Erythroblast (primary cell): Measurements from ENCODE around the gene TSPAN9.

Experiments used
- DNase-seq, 2 experiments: peaks; one replicate each; lab custom pipeline; 2025; lab: John Stamatoyannopoulos, UW
- GATA1 ChIP-seq: IDR thresholded peaks from 2 replicates; pipeline ENCODE4 v1.6.1; 2011; ENCODE audit warnings: low read depth, mild to moderate bottlenecking, control low read depth, low read length, moderate library complexity
- POLR2A ChIP-seq: IDR thresholded peaks from 2 replicates; pipeline ENCODE4 v1.6.1; 2011; ENCODE audit warnings: mild to moderate bottlenecking, low read length

Gene TSPAN9

DNA sequence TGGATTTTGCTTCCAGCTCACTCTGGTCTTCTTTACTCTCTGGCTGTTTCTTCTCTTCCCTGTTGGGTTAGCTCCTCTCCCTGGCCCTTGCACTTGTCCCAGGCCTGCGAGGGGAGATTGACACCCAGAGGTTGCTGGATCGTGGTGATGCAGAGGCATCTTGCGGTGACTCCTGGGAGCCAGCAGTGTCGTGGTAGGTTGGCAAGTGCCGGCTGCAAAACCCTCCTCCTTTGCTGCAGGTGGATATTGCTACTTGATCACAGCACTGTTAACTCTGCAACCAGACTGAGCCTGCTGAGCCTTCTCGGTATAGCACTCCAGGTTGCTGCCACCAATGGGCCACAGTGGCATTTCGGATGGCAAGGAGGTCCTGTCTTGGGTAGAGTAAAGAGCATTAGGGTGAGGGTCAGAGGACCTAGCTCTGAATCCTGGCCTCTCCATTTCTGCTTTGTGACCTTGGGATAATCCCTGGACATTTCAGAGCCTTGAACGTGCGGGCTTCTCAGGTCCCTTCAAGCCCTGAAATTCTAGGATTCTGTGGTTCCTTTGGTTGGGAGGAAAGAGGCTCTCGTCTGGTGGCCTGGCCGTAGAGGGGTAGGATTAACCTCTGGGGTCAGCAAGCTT is 87.4 kb downstream of the TSPAN9 start:
- TF ChIP-seq GATA1 (no peak), POLR2A (no peak)

DNA sequence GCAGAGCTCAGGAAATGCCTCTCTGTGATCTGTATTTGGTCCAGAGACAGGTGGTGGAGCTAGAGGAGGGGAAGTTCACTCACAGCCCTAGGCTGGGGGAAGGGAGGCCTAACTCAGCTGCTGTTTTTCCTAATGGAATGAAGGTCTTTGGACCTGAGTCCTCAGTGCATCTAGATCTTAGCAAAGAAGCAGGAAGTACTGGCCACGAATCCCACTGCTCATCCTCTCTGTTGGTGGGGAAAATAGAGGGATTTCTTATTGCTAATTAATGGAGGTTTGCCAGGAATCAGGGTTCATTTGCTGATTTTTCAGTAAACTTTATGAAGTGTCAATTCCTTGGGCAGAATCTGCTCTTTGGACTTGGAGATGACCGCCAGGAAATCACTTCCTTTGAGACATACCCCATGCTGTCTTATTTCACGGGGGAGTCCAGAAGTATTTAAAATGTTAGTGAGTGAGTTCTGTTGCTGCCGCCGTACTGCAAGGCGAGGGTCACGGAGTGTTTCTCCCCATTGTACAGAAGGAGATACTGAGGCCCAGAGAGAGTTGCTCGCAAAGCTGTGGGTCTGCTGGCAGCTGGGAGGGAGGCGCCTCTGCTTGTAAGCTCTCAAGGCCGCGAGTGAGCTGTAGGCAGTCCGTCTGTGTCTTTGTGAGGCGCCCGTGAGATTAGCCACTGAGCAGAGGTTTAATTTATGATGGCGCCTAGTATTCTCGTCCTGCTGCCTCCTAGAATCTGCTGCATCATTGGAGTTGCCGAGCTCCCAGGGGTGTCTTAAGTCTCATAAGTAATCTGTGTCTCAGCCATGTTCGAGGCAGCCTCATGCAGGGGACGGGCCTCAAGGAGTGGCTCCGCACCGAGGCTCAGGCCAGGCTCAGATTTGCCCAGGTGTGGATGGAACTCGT is 88.2 kb downstream of the TSPAN9 start:
- no peak for TF ChIP-seq GATA1
- TF ChIP-seq POLR2A = no peak
- DNase-seq = no peak

More for the DNA sequence above, 87.4 kb downstream of the TSPAN9 start:
- DNase-seq = no peak

DNA sequence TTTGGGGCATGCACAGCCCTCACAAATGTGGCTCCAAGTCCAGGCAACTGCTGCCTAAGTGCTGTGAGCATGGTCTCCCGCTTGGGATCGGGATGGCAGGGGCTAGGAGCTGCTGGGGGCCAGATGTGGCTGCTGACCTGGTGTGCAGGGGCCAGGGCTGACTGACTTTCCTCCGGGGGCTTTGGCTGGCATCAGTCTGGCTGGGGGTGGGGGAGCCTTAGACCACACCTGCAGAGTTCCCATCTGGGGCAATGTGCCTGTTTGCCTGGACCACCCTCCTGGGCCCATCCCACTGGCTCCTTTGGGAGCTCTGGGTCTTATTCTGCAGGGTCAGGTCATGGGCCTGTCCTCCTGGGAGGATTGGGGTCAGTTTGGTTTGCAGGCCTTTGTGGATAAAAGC is 90.5 kb downstream of the TSPAN9 start:
- DNase-seq = no peak
- TF ChIP-seq POLR2A (no peak), GATA1 (no peak)

DNA sequence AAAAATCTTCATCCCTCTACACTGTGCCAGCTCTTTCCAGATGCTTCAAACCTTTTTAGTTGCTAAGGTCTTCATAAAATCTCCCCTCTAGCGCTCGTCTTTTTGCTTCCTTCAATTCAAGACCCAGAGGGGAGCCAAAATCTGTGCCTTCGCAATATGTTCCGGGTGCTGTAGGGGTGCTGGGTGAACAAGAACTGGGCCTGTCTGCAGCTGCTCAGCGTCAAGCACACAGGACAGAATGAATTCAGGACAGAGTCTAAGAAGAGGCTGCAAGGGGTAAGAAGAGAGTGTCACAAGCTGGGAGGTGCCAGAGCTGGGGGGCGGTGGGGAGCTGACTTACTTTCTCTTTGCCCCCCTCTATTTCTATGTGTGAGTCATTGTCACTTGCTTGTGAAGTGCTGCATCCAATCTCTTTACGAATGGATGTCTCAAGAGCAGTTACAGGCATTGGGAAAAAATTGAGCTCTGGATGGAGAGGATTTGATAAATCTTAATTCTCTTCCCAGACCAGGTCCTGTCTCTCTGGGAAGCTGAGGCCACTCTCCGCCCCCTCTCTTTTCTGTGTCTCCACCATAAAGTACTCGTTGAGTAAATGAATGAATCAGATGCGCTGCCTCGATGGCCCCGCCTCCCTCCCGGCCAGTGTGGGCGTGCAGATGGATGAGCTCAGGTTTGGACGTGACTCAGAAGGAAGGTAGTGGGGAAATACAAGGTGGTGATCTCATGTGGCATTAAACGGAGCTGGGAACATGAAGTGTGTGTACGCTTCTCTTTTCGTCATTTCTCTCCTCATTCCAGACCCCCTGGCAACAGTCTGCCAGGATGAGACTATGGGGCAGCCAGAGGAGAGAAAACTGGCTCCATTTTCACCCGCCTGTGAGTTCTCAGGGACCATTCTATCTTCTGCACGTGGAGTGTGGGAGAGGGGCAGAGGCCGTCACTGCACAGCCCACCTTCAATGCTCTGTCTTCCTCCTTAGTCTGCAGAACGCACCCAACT is 91.3 kb downstream of the TSPAN9 start:
- TF ChIP-seq GATA1 (no peak), POLR2A (no peak)
- DNase-seq = no peak

DNA sequence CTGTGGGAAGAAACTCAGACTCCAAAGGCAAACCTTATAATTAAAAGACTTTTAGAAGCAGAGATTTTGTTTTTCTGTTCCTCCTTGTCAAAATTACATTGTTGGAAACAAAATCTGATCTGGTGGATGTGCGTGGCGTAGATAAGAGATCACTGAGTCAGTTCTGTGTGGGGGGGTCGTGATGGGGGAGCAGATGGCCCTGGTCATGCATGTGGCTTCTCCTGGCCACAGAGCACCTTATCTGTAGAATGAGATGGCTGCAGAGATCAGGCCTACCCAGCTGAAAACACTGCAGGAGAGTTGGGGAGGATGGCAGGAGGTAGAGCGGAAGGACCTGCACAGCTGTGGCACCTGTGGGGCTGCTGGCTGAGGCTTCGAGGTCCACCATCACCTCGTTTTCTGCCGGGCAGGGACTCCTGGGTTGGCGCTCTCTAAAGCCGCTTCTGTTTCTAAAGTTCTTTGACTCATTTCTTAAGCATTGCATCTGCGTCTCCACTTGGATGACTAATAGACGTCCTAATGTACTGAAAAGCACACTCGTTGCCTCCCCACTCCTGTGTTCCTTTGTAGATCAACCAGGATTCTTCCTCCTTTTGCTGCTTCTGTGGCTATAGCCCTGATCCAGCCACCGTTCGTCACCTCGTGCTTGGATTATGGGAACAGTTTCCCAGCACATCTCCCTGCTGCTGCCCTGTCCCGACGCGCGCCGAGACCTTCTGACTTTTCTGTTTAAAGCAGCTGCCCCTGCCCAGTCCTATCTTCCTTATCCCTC is 93.4 kb downstream of the TSPAN9 start:
- DNase-seq = no peak
- TF ChIP-seq POLR2A (no peak), GATA1 (no peak)

DNA sequence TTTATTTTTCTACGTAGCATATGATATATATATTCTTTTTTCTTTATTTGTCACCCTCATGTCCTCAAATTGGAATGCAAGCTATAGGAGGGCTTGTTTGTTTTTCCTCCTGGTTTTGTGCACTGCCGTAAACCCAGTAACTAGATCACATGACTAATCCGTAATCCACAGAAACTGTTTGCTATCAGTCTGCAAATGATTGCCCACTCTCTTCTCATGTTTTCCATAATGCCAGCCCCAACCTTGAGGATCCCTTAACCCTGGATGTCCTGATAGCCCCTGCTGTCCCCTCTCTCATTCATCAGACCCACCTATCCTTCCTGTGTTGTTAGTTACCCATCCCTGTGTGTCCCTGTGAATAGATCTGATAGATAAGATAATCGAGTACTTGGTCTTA is 94.0 kb downstream of the TSPAN9 start:
- no peak for DNase-seq
- TF ChIP-seq GATA1 (no peak), POLR2A (no peak)

DNA sequence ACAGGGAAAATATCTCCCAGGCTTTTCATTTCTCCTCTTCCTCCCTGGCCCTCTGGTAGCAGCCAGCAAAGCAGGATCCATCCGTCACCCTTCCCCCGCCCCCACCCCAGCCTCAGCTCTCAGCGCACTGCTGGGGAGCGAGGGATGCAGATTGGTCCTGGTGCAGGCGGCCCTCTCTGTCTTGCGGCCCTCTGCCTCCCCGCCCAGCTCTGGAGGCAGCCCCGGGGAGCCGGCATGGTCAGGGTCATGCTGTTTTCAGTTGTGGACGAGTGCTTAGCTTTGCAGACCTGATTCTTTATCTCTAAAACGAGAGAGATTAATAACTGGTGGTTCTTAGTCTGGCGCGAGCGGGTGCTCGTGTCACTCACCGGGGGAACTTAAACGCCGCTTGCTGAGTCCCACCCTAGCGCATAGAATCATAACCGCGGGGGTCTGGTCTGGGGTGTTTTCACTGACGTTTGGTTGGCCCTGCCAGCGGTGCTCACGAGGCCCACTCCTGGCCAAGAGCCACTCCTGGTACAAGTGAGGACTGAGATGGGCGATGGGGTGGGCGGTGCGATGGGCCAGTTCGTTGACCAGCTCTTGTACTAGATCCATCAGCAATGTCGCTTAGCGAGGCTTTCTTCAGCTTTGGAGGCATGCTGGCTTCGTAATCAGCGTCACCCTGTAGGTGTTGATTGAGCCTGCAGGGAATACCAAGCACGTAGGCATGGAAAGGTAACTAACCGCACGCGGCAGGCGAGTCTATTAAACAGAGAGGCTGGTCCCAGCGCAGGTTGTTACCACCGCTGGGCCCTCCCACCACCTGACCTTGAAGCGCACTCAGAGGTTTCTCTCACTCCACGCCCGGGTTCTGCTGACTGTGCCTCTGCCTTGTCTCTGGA is 95.2 kb downstream of the TSPAN9 start:
- TF ChIP-seq POLR2A (no peak), GATA1 (no peak)
- DNase-seq = no peak

DNA sequence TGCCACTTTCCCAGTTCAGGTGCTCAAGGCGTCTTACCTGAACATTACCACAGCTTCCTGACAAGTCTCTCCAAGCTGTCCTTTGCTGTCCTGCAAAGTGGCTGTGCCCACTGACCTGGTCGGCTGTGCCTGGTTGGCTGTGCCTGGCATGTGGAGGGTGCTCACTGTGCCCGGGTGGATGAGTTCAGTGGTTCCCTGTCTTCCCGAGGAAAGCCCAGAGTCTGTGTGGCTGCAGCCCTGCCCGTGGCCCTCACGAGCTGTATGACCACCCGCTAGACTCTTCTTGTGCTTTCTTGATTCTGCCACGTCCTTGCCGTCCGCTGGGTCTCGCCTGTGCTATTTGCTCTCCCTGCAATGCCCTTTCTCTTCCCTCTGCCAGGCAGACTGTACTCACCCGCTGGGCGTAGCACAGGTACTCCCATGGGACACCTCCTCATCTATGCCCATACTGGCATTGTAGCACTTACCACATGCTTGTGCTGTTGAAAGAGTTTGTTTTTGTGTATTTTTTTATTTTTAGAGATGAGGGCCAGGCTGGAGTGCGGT is 95.9 kb downstream of the TSPAN9 start:
- no peak for DNase-seq
- TF ChIP-seq GATA1 = no peak
- TF ChIP-seq POLR2A = no peak

DNA sequence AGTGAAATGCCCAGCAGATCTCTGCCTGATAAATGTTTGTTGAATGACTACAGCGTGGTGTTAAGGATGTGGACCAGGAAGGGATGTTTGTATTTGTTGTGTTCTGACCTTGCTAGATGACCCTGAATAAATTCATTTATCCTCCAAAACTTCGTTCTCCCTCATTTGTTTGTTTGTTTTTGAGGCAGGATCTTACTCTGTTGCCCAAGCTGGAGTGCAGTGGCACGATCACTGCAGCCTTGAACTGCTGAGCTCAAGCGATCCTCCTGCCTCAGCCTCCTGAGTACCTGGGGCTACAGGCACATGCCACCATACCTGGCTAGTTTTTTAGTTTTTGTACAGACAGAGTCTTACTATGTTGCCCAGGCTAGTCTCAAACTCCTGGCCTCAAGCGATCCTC is 96.7 kb downstream of the TSPAN9 start:
- no peak for TF ChIP-seq GATA1
- no peak for TF ChIP-seq POLR2A
- no peak for DNase-seq

DNA sequence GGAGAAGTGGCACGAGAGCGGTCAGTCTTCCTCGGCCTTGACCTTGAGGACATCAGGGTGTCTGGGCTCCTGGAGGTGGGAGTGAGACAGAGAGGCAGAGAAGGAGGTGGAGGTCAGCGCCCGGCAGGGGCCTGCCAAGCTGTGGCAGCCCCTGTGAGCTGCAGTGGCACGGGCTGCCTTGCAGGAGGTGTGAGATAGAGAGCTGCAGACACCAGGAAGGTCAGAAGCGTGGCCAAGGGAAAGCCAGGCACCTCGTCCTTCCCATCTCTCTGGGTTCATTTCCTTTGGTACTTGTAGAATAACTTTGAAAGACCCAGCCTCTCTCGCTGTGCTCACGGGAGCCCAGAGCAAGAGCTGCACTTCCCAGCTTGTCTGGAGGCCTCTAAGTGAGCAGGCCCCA is 98.1 kb downstream of the TSPAN9 start:
- no peak for DNase-seq
- TF ChIP-seq GATA1 (no peak), POLR2A (no peak)

DNA sequence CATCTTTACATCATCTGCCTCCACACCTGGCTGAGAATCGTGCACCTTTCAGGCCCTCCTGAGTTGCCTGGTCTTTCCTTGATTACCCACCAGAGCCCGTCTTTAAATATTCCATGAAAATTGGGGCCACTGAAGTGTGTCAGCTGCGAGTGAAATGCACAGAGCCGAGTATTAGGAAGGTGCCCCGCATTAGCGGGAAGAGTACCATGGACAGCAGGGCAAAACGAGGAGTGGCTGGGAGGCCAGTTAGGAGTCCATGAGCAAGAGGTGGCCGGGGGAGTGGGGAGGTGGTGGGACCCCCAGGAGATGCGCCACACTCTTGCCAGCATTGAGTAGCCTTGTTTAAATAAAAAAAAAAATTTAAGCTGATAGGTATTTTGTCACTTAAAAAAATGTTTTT is 99.6 kb downstream of the TSPAN9 start:
- no peak for DNase-seq
- TF ChIP-seq GATA1 (no peak), POLR2A (no peak)

DNA sequence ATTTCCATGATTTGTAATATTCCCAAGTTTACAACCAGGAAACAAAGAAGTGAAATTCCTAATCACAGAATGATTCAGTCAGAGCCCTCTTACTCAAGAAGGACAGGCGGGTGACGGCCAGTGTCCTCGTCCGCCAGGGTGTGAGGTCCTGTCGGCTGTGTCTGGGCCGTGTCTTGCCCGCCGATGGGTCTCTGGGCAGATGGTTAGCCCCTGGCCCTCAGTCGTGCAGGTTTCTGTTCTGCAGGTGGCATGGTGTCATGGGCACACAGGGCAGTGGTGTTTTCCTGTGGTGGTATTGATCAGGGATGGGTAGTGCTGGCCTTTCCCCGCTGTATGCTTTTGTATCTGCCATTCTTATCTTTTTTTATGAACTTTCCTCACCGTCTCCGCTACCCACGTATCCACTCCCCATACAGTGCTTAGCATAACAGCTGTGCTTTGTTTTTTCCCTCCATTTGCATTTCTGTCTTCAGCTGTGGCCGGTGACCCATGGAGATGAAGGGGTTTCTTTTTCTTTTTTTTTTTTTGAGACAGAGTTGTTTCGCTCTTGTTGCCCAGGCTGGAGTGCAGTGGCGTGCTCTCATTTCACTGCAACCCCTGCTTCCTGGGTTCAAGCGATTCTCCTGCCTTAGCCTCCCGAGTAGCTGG is 100.7 kb downstream of the TSPAN9 start:
- DNase-seq = no peak
- TF ChIP-seq POLR2A = no peak
- TF ChIP-seq GATA1 = no peak
